WTC11 (cell line): ENCODE data around the gene CGB8.

Source experiments
- ATF3 ChIP-seq: sonication (generic); formaldehyde crosslinking; conservative IDR thresholded peaks from 2 replicates; pipeline ENCODE4 v1.8.1; 2022; ENCODE audit warnings: mild to moderate bottlenecking, missing genetic modification reagents
- CTCF ChIP-seq: fragments of 200-600 bp; IDR thresholded peaks from 2 replicates; pipeline ENCODE4 v1.8.0; 2022; ENCODE audit warnings: antibody characterized with exemption
- FOXJ3 ChIP-seq: sonication (generic); formaldehyde crosslinking; IDR thresholded peaks from 2 replicates; pipeline ENCODE4 v1.9.0; 2021; ENCODE audit warnings: missing genetic modification reagents, mild to moderate bottlenecking, borderline replicate concordance
- MAX ChIP-seq: sonication (generic); formaldehyde crosslinking; IDR thresholded peaks from 2 replicates; pipeline ENCODE4 v1.8.0; 2022; ENCODE audit warnings: mild to moderate bottlenecking, missing genetic modification reagents
- MLX ChIP-seq: sonication (generic); formaldehyde crosslinking; IDR thresholded peaks from 2 replicates; pipeline ENCODE4 v1.8.1; 2023; ENCODE audit warnings: mild to moderate bottlenecking, missing genetic modification reagents, moderate library complexity
- SMAD3 ChIP-seq: sonication (generic); formaldehyde crosslinking; IDR thresholded peaks from 2 replicates; pipeline ENCODE4 v1.8.0; 2022; ENCODE audit warnings: missing genetic modification reagents, mild to moderate bottlenecking, borderline replicate concordance
- ZNF263 ChIP-seq: sonication (generic); formaldehyde crosslinking; IDR thresholded peaks from 2 replicates; pipeline ENCODE4 v1.8.1; 2022; ENCODE audit warnings: low read depth, mild to moderate bottlenecking, moderate library complexity, missing genetic modification reagents

DNA sequence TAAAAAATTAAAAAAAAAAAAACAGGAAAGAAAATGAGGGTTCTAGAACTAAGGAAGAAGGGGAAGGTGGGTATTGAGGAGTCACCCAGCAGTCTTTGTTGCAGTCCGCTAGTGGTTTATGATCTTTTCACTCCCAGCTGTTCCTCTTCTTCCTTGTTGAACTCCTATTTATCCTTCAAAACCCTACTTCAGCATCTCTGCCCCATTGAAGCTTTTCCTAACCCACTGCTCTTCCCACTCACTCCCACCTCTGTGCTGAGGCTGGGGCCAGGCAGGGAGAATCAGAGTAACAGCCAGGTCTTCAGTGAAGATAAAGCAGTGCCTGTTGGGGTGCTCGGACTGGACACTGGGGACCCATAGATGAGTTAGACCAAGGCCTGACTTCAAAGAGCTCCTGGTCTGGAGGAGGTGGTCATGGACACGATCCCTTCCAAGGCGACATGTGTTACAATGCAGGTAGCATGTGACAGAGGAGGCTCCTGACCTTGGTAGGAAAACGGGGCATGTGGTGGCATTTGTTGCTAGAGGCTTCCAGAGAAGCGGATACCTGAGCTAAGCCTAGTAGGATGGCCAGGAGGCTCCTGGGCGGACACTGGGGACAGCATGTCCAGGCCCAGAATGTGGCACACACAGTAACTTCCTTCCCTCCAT lies 43.8 kb downstream of the CGB8 start:
- TF ChIP-seq MAX (CRISPR knock-in tag) (no peak), ZNF263 (CRISPR knock-in tag) (no peak), SMAD3 (no peak), FOXJ3 (CRISPR knock-in tag) (no peak), CTCF (no peak), MLX (CRISPR knock-in tag) (no peak), ATF3 (CRISPR knock-in tag) (no peak)
